WI38 (cell line): ENCODE data around the gene LAMA4.

Experiments
- H3K4me3 ChIP-seq: 2 replicates; pipeline ENCODE4 v1.5.1; 2011; ENCODE audit warnings: low read depth, mild to moderate bottlenecking, control low read depth, low read length
- TF ChIP-seq, protein P1 (sequence below): IDR thresholded peaks from 2 replicates; pipeline ENCODE4 v1.5.1; 2012; ENCODE audit warnings: low read depth, mild to moderate bottlenecking, control low read depth, low read length

Gene LAMA4

DNA sequence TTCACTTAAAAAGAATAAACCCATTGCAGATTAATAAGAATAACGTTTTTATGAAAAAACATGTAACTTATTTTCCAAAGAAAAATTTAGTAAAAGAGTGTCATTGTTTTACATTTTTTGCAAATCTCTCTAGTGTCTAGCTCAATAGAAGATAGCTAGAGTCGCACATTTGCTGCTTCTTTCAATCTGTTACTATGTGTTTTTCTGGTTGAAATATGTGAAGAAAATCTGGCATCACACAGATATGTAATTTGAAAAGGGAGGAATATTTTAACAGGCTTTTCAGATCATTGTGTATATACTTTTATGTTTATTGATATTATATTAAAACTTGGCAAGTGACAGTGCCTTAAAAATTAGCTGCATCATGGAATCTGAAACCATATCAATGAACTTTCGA is 191.4 kb downstream of the LAMA4 start:
- TF ChIP-seq, protein P1, sequence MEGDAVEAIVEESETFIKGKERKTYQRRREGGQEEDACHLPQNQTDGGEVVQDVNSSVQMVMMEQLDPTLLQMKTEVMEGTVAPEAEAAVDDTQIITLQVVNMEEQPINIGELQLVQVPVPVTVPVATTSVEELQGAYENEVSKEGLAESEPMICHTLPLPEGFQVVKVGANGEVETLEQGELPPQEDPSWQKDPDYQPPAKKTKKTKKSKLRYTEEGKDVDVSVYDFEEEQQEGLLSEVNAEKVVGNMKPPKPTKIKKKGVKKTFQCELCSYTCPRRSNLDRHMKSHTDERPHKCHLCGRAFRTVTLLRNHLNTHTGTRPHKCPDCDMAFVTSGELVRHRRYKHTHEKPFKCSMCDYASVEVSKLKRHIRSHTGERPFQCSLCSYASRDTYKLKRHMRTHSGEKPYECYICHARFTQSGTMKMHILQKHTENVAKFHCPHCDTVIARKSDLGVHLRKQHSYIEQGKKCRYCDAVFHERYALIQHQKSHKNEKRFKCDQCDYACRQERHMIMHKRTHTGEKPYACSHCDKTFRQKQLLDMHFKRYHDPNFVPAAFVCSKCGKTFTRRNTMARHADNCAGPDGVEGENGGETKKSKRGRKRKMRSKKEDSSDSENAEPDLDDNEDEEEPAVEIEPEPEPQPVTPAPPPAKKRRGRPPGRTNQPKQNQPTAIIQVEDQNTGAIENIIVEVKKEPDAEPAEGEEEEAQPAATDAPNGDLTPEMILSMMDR: no peak

DNA sequence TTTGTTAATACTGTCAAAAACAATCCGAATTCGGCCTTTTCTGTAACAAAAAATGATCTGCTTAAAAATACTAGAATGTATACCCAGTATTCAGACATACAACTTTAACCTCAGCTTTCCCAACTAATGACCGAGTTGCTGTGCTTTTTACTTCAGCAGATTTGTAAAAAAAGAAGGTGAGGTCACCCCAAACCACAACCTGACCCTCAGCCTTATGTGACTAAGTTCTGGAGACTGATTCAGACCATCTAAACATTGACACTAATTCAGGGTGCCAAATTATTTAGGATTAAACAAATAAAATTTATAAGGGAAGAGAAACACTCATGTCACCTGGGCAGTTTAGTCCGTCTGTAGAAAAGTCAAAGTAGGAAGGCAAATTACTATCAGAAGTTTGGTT is 192.8 kb downstream of the LAMA4 start:
- TF ChIP-seq, protein P1: no peak
- H3K4me3 ChIP-seq: no peak overlapping the region

More for the DNA sequence above, 191.4 kb downstream of the LAMA4 start:
- no peak overlapping the region for H3K4me3 ChIP-seq
